GM12878 (cell line): ENCODE measurements around the gene SERINC5. TPM values are rescaled to one million over a fixed set of nuclear protein-coding genes. Genes with fewer than 3 reads are reported as not detected.

Experiments used
- ATAC-seq: fragments of 200-7000 bp; cut with Tn5 transposase; 3 replicates; pipeline ENCODE4 v1.9.1; 2020; ENCODE audit warnings: mild to moderate bottlenecking, moderate library complexity
- BruUV-seq: library from RNA; stranded (reverse); fragments of 400-500 nt; replicated peaks from 2 replicates; lab custom pipeline; 2021; lab: Mats Ljungman, UMichigan
- CTCF ChIA-PET: fragments of 300-600 bp; sonication (Branson Sonifier 250); formaldehyde crosslinking; extraction: SDS; loops from one replicate; lab custom pipeline; 2021; ENCODE audit warnings: inconsistent platforms; lab: Yijun Ruan, JAX
- POLR2A ChIA-PET: fragments of 350-600 bp; formaldehyde crosslinking; extraction: SDS; loops from one replicate; lab custom pipeline; 2021; ENCODE audit warnings: inconsistent platforms; lab: Charles Lee
- RAD21 ChIA-PET: fragments of 300-600 bp; sonication (Branson Sonifier 250); formaldehyde crosslinking; loops from one replicate; lab custom pipeline; 2023; ENCODE audit warnings: antibody characterized with exemption; ENCODE audit not compliant: unreplicated experiment; lab: Charles Lee
- SMC1A ChIA-PET: fragments of 300-600 bp; sonication (Branson Sonifier 250); formaldehyde crosslinking; loops from one replicate; lab custom pipeline; 2023; ENCODE audit not compliant: unreplicated experiment, uncharacterized antibody; lab: Charles Lee
- DNase-seq: peaks from one replicate; pipeline ENCODE4 v3.0.0-alpha.2; 2011; ENCODE audit warnings: low read depth, low spot score
- FAIRE-seq: peaks from 3 replicates; lab custom pipeline; 2011; peaks lifted over from hg19 to GRCh38; lab: Jason Lieb, UNC
- H2AFZ ChIP-seq: 2 replicates; pipeline ENCODE4 v1.6.0; 2011; ENCODE audit warnings: low read depth, low read length, control low read depth; ENCODE audit not compliant: control insufficient read depth
- H3K27ac ChIP-seq: 2 replicates; pipeline ENCODE4 v1.5.1; 2011; ENCODE audit warnings: control low read depth; ENCODE audit not compliant: control insufficient read depth, insufficient read depth
- H3K27me3 ChIP-seq, 2 experiments: replicated peaks in 1 of 2; 2 replicates each; pipeline versions ENCODE4 v1.6.0 to v1.6.1; 2011; ENCODE audit warnings: low read length in 1 of 2; ENCODE audit not compliant: control insufficient read depth in 2 of 2, insufficient read depth in 2 of 2
- H3K36me3 ChIP-seq, 2 experiments: 2 replicates each; pipeline ENCODE4 v1.5.1; 2011; ENCODE audit warnings: low read length in 1 of 2; ENCODE audit not compliant: control insufficient read depth in 2 of 2, insufficient read depth in 2 of 2
- H3K4me1 ChIP-seq: 2 replicates; pipeline ENCODE4 v1.6.1; 2011; ENCODE audit warnings: mild to moderate bottlenecking, low read length, moderate library complexity, mixed read lengths; ENCODE audit not compliant: control insufficient read depth, insufficient read depth
- H3K4me2 ChIP-seq: 2 replicates; pipeline ENCODE4 v1.6.0; 2011; ENCODE audit warnings: control low read depth; ENCODE audit not compliant: control insufficient read depth, insufficient read depth
- H3K4me3 ChIP-seq: fragments of 200-600 bp; sonication (generic); 2 replicates; pipeline ENCODE4 v1.5.1; 2016
- H3K79me2 ChIP-seq: 2 replicates; pipeline ENCODE4 v1.6.0; 2011; ENCODE audit warnings: low read length; ENCODE audit not compliant: control insufficient read depth, insufficient read depth
- H3K9ac ChIP-seq: 2 replicates; pipeline ENCODE4 v1.8.0; 2011; ENCODE audit warnings: low read length, control low read depth, mixed read lengths; ENCODE audit not compliant: control insufficient read depth, insufficient read depth
- H3K9me3 ChIP-seq: replicated peaks from 3 replicates; pipeline ENCODE4 v1.5.1; 2011; ENCODE audit warnings: mild to moderate bottlenecking, low read length; ENCODE audit not compliant: control insufficient read depth, insufficient read depth
- H4K20me1 ChIP-seq: 2 replicates; pipeline ENCODE4 v1.6.0; 2011; ENCODE audit not compliant: control insufficient read depth, insufficient read depth
- BHLHE40 ChIP-seq, 2 experiments: fragments of 450-650 bp in 1 of 2; IDR thresholded peaks; 2 replicates each; pipeline ENCODE4 v1.6.1; 2011 to 2017; ENCODE audit warnings: low read depth in 2 of 2, borderline replicate concordance in 1 of 2, improper control_type of control experiment in 1 of 2, low read length in 1 of 2, mild to moderate bottlenecking in 1 of 2
- EED ChIP-seq: sonication (generic); IDR thresholded peaks from 2 replicates; pipeline ENCODE4 v1.6.1; 2016; ENCODE audit warnings: antibody characterized with exemption, low read depth
- IKZF1 ChIP-seq: fragments of 450-650 bp; conservative IDR thresholded peaks from 2 replicates; pipeline ENCODE4 v1.6.1; 2017; ENCODE audit warnings: antibody characterized with exemption, mild to moderate bottlenecking
- IKZF2 ChIP-seq, 2 experiments: fragments of 450-650 bp; IDR thresholded peaks; 2 replicates each; pipeline ENCODE4 v1.6.1; 2017; ENCODE audit warnings: mild to moderate bottlenecking in 2 of 2, moderate library complexity in 2 of 2
- NFYB ChIP-seq: IDR thresholded peaks from 2 replicates; pipeline ENCODE4 v1.6.1; 2011; ENCODE audit warnings: low read depth, mild to moderate bottlenecking, low read length, improper control_type of control experiment, moderate library complexity; ENCODE audit not compliant: insufficient read depth
- SPI1 ChIP-seq: IDR thresholded peaks from 2 replicates; pipeline ENCODE4 v1.6.1; 2011; ENCODE audit warnings: low read depth, mild to moderate bottlenecking, low read length, moderate library complexity, borderline replicate concordance; ENCODE audit not compliant: insufficient read depth
- TARDBP ChIP-seq: IDR thresholded peaks from 2 replicates; pipeline ENCODE4 v1.6.1; 2016; ENCODE audit warnings: borderline replicate concordance
- ZNF384 ChIP-seq: IDR thresholded peaks from 2 replicates; pipeline ENCODE4 v1.6.1; 2012; ENCODE audit warnings: low read depth, mild to moderate bottlenecking, low read length, improper control_type of control experiment, borderline replicate concordance
- ZNF687 ChIP-seq: fragments of 450-650 bp; IDR thresholded peaks from 2 replicates; pipeline ENCODE4 v1.6.1; 2017; ENCODE audit warnings: mild to moderate bottlenecking, moderate library complexity
- WGBS: methylation state at CpG from one replicate; pipeline ENCODE4 v1.1.6; 2016; ENCODE audit warnings: low lambda C conversion rate; ENCODE audit not compliant: insufficient replicate concordance, insufficient coverage; ENCODE audit errors: missing lambda C conversion rate; 5-methylcytosine and 5-hydroxymethylcytosine counted together
- in situ Hi-C: fragments of 300-500 bp; cut with MboI; formaldehyde crosslinking; loops from 9 replicates; pipeline ENCODE4 v1.14.3; 2018; ENCODE audit warnings: mixed read lengths
- intact Hi-C: fragments of 100-400 bp; cut with micrococcal nuclease; formaldehyde crosslinking; loops from one replicate; pipeline ENCODE4 v1.14.2; 2022; ENCODE audit not compliant: unreplicated experiment
- polyA plus RNA-seq, 11 experiments: library from polyadenylated mRNA; depleted of rRNA in 4 of 11; unstranded in 6 of 11; stranded (reverse) in 5 of 11; fragments of >200 nt; fragmentation: Nextera tagmentation in 4 of 11; fragmentation: Illumina TruSeq in 1 of 11; extraction: Ambion mirVana in 4 of 11; extraction: Trizol in 1 of 11; gene quantifications; 1 replicate in 1 of 11; 2 replicates in 10 of 11; pipeline versions ENCODE4 v1.2.1 to v1.2.3, GENCODE V29; 2011 to 2016; ENCODE audit warnings: inconsistent platforms in 2 of 11, missing spikeins in 2 of 11, low read depth in 1 of 11
- total RNA-seq, 4 experiments: library from RNA; depleted of rRNA in 3 of 4; stranded (reverse); fragments of >200 nt in 3 of 4; fragmentation: Illumina TruSeq in 1 of 4; extraction: Trizol in 1 of 4; gene quantifications; 2 replicates each; pipeline versions ENCODE4 v1.2.1 to v1.2.3, GENCODE V29; 2013 to 2021

Gene SERINC5
- total and polyA plus RNA-seq, 10 of the 15 experiments (the other 5 are each of a cell fraction or from before 2014, with no cell fraction given) = 0.66 to 7.0 (median 2.8) TPM

- H3K9ac ChIP-seq = no peak overlapping the region
- no TSS peak for BruUV-seq
- TF ChIP-seq IKZF2 (IDR thresholded peaks at IDR 0.05) (peak; percentile 37 to 38; a peak in 2 of 4 replicates), TARDBP (no peak), NFYB (no peak), IKZF1 (peak; percentile 68), EED (peak; percentile 30; the same call in 1 of the 2 replicates), ZNF384 (no peak), SPI1 (peak; percentile 45; the same call in 1 of the 2 replicates), BHLHE40 (IDR thresholded peaks at IDR 0.05; ENCODE audit: borderline replicate concordance in 1 of 2, low read depth in 2 of 2, low read length in 1 of 2) (peak in 1 of 2 experiments; percentile 11; a peak in 1 of 4 replicates), ZNF687 (0 out of 2 replicates have a peak, but pooled peaks have one; percentile 15)
- H4K20me1 ChIP-seq = no peaks in the 10 kb centered on the region
- no peak overlapping the region for H2AFZ ChIP-seq
- FAIRE-seq (no peak), ATAC-seq (no peak), DNase-seq (no peak)
- ChIA-PET POLR2A (interaction anchor here (1.1 to 1.8 kb wide), 2 partner anchors 17 to 18 kb away, joined by 3 to 6 read pairs; no protein-coding TSS in a partner anchor), SMC1A (interaction anchor here (0.8 to 2.3 kb wide), 10 partner anchors 13 to 144 kb away, joined by 3 to 15 read pairs (median 4); no protein-coding TSS in a partner anchor), RAD21 (interaction anchor here (1.1 to 1.7 kb wide), 2 partner anchors 39 to 153 kb away, joined by 3 to 4 read pairs; no protein-coding TSS in a partner anchor), CTCF (interaction anchor here (1.4 kb wide), 1 partner anchor 19 kb away, joined by 7 read pairs; no protein-coding TSS in a partner anchor)
- in situ Hi-C loops = no loop called here
- H3K79me2 ChIP-seq = no peaks in the 10 kb centered on the region
- H3K4me3 ChIP-seq = no peak overlapping the region
- H3K4me2 ChIP-seq = no peak overlapping the region
- H3K36me3 ChIP-seq = no peaks in the 10 kb centered on the region
- no peak overlapping the region for H3K27ac ChIP-seq
- H3K27me3 ChIP-seq = no peaks in the 10 kb centered on the region
- WGBS = 39% methylated on average over 2 of the region's 2 CpGs
- peaks cover 28% of the 10 kb centered on the region for H3K4me1 ChIP-seq
- intact Hi-C loops = no loop called here
- peaks cover 5% of the 10 kb centered on the region; the same call in 2 of the 3 replicates for H3K9me3 ChIP-seq
These were observed 133.3 kb downstream of the SERINC5 start for GRCh38 chr5:80122579-80122978.
